HG02623 (cell line): ENCODE data around the gene TBC1D14.

ENCODE experiments used
- ATAC-seq: cut with Tn5 transposase; IDR thresholded peaks from one replicate; pipeline ENCODE4 v1.9.1; 2021; ENCODE audit warnings: moderate library complexity; ENCODE audit not compliant: unreplicated experiment

TBC1D14 gene

GRCh38 chr4:6944301-6945051, 34.9 kb downstream of the TBC1D14 start:
- no peak for ATAC-seq

- no peak for ATAC-seq
These were observed 35.4 kb downstream of the TBC1D14 start for GRCh38 chr4:6945052-6945409.

GRCh38 chr4:6946497-6946896, 36.9 kb downstream of the TBC1D14 start:
- no peak for ATAC-seq

GRCh38 chr4:6948134-6948460, 38.5 kb downstream of the TBC1D14 start:
- no peak for ATAC-seq

GRCh38 chr4:6951880-6952381, 42.3 kb downstream of the TBC1D14 start:
- no peak for ATAC-seq

- ATAC-seq, result no peak
These were observed 44.2 kb downstream of the TBC1D14 start for GRCh38 chr4:6953751-6954380.

GRCh38 chr4:6955261-6955911, 45.8 kb downstream of the TBC1D14 start:
- ATAC-seq, result no peak

GRCh38 chr4:6956087-6956433, 46.4 kb downstream of the TBC1D14 start:
- ATAC-seq, result no peak

- no peak for ATAC-seq
These were observed 47.0 kb downstream of the TBC1D14 start for GRCh38 chr4:6956434-6957147.

- no peak for ATAC-seq
These were observed 47.5 kb downstream of the TBC1D14 start for GRCh38 chr4:6957148-6957520.

GRCh38 chr4:6957994-6958393, 48.4 kb downstream of the TBC1D14 start:
- ATAC-seq, result no peak

GRCh38 chr4:6959261-6959660, 49.6 kb downstream of the TBC1D14 start:
- ATAC-seq, result no peak

- ATAC-seq, result no peak
These were observed 50.5 kb downstream of the TBC1D14 start for GRCh38 chr4:6960154-6960553.

GRCh38 chr4:6960628-6961412, 51.2 kb downstream of the TBC1D14 start:
- ATAC-seq, result no peak

- ATAC-seq, result no peak
These were observed 52.0 kb downstream of the TBC1D14 start for GRCh38 chr4:6961496-6962210.

GRCh38 chr4:6962211-6963041, 52.8 kb downstream of the TBC1D14 start:
- ATAC-seq, result no peak

- no peak for ATAC-seq
These were observed 53.5 kb downstream of the TBC1D14 start for GRCh38 chr4:6963139-6963611.

GRCh38 chr4:6964858-6965257, 55.2 kb downstream of the TBC1D14 start:
- no peak for ATAC-seq

- no peak for ATAC-seq
These were observed 55.7 kb downstream of the TBC1D14 start for GRCh38 chr4:6965329-6965728.
